Hindlimb muscle (tissue), 1 donor: ENCODE data around the gene MYOZ3. TPM values are rescaled to one million over a fixed set of nuclear protein-coding genes. Genes with fewer than 3 reads are reported as not detected.

Experiments
- DNase-seq: peaks from one replicate; pipeline ENCODE4 v3.0.0-alpha.2; 2013
- polyA plus RNA-seq: library from polyadenylated mRNA; unstranded; fragments of 120-200 nt; gene quantifications from one replicate; pipeline ENCODE4 v1.2.1, GENCODE V29; 2013; ENCODE audit not compliant: insufficient read length

Gene MYOZ3
- polyA plus RNA-seq, 1 donor, result 12.5 TPM

- DNase-seq, result no peak
Observed at GRCh38 chr5:150642991-150643710, 17.9 kb upstream of the MYOZ3 start.

DNA sequence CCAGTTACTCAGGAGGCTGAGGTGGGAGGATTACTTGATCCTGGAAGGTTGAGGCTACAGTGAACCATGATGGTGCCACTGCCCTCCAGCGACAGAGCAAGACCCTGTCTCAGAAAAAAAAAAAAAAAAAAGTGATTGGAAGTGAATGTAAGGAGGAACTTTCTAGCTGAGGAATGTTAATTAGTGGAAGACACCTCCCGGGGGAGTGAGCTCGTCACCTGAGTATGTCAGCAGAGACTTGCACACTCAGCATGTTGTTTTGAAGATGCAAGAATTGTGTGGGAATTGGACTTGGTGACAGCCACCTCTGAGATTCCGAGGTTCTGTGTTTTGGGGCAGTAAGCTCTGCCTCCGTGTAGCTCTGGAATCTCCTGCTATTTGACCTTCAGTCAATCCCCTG is 17.0 kb upstream of the MYOZ3 start:
- DNase-seq, result no peak

- no peak for DNase-seq
Observed at GRCh38 chr5:150644514-150644913, 16.5 kb upstream of the MYOZ3 start.

DNA sequence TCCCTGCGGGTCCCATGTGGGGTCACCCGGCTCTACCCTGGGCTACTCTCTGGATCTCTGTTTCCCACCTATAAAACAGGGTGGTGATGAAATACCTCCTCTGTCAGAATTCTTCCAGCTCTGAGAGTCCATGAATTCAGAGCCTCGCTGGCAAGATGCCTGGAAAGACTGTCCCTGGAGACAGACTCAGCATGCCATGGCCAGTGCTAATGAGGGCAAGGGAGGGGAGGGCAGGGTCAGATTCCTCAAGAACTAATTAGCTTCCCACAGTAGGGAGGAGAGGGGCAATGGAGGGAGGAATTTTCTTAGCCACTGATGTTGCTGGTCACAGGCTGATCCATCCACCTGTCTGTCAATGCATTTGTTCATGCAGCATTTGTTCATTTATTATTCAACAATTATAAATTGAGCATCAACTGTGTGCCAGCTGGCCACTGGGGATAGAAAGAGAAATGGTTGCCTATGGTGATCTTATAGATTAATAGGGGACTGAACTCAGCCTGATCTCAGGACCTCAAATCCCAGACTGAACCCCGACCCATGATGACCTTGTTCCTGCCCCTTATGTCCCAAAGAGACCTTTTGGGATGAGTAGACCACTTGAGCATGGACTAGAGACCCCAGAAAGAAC is 15.9 kb upstream of the MYOZ3 start:
- DNase-seq, result no peak

- DNase-seq, result no peak
Observed at GRCh38 chr5:150647275-150648251, 13.5 kb upstream of the MYOZ3 start.

GRCh38 chr5:150648294-150649107 is 12.6 kb upstream of the MYOZ3 start:
- no peak for DNase-seq

GRCh38 chr5:150649108-150650020 is 11.7 kb upstream of the MYOZ3 start:
- DNase-seq, result no peak

DNA sequence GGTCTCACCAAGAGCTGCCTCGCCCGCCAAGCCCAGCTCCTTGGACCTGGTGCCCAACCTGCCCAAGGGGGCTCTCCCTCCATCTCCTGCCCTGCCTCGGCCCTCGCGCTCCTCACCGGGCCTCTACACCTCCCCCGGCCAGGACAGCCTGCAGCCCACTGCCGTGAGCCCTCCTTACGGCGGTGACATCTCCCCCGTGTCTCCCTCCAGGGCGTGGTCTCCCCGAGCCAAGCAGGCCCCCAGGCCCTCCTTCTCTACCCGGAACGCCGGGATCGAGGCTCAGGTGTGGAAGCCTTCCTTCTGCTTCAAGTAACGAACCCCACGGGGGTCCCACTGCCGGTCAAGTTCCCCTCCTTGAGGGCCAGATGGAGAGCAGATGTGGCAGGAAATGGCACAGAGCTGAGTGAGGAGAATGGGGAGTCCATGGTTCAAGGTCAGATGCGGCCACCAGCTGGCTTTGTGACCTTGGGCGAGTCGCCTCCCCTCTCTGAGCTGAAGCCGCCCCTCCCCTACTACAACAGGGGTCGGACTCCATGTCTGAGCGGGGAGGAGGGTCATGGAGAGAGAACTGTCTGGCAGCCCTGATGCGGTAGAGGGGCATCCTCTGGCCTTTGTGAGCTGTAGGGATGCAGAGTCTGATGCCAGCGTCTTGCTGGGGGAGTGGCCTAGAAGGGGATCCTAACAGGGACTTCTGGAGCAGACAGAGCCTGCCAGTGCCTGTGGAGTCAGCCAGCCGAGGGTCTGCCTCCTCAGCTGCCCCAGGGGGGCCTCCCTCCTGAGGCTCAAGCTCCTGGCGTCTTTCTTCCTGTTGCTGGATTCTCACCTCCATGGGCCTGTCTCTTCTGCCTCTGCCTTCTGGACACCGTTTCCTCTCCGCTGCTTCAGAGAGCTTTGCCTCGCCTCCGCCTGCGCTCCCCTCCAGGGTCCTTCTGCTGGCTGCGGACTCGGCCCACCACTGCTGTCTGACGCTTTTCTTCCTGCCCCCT is 10.7 kb upstream of the MYOZ3 start:
- no peak for DNase-seq

DNA sequence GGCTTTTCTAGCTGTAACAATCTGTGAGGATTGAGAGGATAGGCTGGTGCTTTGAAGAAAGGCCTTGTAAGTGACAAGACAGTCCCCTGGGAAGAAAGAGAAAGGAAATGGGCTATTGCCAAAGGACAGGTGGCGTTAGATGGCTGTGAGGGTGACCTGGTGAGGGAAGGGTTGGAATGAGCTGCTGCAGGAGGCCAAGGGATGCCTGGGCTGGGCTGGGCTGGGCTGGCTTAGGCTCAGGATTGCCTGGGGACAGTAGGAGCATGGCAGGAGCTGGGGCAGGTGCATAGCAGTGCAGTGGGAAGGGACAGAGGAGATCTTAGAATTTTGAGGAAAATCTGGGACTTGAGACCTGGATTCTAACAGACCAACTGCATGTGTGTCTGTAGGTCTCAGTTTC is 9.7 kb upstream of the MYOZ3 start:
- no peak for DNase-seq

GRCh38 chr5:150651924-150652671 is 9.0 kb upstream of the MYOZ3 start:
- DNase-seq, result no peak

DNA sequence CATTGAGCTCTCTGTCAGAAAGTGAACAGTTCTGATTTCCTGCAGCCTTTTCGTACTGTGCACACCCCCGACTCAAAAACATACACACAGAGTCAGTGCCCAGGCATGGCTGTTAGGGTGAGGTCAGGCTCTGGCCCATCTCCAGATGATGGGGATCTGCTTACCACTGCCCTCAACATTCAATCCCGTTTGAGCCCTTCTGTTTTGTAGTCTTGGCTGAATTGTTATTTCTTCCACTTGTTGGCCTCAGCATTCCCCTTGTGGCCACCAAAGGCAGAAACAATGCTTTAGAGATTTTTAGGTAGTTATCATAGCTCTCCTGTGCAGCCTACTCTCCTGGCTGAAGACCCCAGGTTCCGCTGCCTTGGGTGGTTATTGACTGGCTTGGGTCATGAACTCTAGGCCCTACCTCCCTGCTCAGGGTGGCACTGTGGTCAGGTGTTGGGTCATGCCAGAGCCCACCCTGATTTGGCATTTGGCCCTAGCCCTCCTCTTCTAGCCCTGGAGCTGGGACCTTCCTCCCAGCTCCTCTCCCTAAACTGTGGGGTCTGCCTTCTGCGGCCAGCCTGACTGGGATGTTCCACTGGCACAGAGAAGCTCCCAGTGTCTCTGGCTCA is 7.8 kb upstream of the MYOZ3 start:
- DNase-seq, result no peak

DNA sequence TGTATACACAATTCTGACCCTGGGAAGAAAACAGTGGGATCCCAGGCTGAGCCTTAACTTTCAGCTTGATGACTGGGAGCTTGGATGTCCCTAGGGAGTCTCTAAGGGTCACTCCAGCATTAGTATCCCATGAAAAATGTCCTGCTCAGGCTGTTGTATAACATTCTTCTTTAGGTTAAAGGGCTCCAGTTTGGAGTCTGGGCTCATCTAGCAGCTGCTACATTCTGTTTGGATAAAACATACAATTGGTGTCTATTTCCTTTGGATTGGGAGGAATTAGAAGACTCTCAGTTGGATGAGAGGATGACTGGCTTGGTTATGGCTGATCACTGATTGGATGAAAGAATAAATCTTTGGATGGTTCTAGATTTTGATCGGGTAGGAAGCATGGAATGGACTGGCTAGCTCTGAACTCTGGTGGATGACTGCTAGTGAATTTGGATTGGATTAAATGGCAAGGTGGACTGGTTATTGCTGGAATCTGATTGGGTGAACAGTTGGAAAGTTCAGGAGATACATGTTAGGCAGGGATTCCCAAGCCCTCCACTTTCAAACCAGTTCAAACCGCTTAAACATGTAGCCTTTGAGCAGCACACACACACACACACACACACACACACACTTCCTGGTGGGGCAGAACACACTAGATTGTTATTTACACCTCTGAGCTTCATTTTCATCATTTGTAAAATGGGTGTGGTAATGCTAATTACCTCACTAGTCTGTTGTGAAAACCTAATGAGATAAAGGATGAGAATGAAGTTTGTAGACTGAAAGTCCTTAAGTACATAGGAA is 7.1 kb upstream of the MYOZ3 start:
- no peak for DNase-seq

DNA sequence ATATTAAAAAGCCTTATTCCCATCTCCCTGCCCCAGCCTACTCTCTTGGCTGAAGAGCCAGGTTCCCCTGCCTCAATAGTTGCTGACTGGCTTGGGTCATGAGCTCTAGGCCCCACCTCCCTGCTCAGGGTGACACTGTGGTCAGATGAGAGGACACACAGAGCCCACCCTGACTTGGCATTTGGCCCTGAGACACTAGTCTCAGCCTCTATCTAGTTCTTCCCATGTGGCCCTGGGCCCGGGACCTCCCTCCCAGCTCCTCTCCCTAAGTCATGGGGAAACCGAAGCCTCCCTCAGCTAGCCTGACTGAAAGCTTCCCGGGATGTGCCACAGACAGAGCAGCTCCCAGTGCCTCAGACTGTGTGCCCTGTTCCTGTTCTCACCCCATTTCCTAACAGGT is 5.8 kb upstream of the MYOZ3 start:
- no peak for DNase-seq

GRCh38 chr5:150656191-150657132 is 4.6 kb upstream of the MYOZ3 start:
- DNase-seq, result peak; percentile 93

DNA sequence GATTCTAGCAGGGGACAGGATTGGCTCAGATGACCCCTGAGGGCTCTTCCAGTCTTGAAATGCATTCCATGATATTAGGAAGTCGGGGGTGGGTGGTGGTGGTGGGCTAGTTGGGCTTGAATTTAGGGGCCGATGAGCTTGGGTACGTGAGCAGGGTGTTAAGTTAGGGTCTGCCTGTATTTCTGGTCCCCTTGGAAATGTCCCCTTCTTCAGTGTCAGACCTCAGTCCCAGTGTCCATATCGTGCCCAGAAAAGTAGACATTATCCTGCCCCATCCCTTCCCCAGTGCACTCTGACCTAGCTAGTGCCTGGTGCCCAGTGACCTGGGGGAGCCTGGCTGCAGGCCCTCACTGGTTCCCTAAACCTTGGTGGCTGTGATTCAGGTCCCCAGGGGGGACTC is 2.9 kb upstream of the MYOZ3 start:
- no peak for DNase-seq

DNA sequence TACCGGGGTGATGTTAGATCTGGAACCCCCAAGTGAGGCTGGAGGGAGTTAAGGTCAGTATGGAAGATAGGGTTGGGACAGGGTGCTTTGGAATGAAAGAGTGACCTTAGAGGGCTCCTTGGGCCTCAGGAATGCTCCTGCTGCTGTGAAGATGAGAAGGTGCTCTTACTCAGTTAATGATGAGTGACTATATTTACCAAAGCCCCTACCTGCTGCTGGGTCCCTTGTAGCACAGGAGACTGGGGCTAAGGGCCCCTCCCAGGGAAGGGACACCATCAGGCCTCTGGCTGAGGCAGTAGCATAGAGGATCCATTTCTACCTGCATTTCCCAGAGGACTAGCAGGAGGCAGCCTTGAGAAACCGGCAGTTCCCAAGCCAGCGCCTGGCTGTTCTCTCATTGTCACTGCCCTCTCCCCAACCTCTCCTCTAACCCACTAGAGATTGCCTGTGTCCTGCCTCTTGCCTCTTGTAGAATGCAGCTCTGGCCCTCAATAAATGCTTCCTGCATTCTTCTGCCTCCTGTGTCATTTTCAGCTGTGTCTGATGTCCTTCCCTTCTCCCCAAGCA is 2.3 kb upstream of the MYOZ3 start:
- DNase-seq, result no peak
